HG03139 (cell line): ENCODE measurements around the gene HGS.
A peak's percentile ranks its signal among the peaks of the same experiment; 100 is the strongest.

ENCODE experiments used
- ATAC-seq: cut with Tn5 transposase; IDR thresholded peaks from one replicate; pipeline ENCODE4 v1.9.1; 2021; ENCODE audit not compliant: unreplicated experiment

HGS gene

DNA sequence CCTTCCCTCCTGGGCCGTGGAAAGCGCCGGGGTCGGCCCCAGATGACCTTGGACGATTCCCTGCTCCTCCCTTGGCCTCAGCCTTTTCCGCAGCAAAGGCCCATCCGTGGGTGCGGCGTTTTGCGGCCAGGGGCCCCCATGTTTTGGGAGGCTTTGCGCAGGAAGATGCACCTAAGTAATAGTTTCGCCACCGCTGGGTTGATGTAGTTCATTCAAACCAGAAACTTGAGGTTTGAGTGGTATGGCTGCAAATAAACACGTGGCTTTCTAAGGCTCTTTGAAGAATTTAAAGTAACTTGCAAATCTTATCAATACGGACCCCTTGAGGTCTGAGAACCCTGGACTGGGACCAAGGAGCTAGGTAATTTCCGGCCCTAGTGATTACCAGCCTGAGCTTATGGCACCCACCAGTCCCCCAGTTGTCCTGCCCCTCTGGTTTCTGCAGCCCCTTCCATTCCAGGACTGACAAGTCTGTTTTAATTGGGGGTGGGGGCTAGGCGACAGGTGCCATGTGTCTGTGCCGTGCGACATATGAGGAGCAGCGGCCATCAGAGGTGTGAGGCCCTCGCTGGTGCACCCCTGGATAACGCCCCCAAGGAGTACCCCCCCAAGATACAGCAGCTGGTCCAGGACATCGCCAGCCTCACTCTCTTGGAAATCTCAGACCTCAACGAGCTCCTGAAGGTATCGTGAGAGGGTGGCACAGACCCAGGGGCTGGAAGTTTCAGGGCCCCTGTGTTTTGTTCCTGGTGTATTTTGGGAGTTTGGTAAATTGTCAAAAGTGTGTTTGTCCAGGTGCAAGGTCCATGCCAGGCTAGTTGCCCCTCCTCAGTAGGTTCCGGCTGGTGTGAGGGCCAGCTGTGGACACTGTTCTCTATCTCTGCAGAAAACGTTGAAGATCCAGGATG is 20.2 kb downstream of the HGS start:
- no peak for ATAC-seq

DNA sequence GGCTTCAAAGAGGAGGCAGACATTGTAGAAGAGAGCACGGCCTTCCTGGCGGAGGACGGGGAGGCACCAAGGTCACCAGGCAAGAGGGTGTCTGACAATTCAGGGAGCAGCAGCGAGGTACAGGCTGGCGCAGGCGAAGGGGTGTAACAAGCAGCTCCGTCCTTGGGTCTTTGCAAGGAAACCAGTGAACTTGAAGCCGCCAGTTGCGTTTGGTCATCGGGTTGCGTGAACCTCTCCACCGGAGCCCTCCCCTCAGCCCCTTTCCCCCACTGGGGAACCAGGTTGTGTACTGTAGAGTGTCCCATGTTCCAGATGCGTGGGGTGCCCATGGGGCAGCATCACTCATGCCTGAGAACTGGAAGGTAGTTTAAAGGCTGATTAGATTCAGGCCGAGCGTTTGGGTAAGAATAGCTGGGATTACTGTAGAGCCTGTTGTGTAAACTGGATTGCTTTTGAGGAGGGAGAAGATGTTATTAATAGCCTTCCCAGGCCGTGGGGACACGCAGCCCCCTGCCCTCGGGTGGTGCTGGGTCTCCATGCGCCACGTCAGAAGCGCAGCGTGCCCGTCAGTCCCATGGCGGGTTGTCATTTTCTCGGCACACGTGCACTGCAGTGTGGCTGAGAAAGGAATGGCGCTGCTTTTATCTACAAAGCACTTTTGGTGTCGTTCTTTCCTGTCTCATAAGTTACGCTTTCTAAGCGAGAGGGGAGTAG is 21.9 kb downstream of the HGS start:
- no peak for ATAC-seq

DNA sequence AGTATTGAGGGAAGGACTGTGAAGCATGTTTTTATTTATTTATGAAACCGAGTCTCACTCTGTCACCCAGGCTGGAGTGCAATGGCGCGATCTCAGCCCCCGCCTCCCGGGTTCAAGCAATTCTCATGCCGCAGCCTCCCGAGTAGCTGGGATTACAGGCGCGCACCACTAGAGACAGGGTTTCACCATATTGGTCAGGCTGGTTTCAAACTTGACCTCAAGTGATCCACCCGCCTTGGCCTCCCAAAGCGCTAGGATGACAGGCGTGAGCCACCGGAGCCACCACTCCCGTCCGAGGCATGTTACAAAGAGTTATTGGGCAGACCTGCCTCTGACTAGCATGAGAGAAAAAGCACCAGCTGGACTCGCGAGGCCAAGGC is 22.4 kb downstream of the HGS start:
- no peak for ATAC-seq

DNA sequence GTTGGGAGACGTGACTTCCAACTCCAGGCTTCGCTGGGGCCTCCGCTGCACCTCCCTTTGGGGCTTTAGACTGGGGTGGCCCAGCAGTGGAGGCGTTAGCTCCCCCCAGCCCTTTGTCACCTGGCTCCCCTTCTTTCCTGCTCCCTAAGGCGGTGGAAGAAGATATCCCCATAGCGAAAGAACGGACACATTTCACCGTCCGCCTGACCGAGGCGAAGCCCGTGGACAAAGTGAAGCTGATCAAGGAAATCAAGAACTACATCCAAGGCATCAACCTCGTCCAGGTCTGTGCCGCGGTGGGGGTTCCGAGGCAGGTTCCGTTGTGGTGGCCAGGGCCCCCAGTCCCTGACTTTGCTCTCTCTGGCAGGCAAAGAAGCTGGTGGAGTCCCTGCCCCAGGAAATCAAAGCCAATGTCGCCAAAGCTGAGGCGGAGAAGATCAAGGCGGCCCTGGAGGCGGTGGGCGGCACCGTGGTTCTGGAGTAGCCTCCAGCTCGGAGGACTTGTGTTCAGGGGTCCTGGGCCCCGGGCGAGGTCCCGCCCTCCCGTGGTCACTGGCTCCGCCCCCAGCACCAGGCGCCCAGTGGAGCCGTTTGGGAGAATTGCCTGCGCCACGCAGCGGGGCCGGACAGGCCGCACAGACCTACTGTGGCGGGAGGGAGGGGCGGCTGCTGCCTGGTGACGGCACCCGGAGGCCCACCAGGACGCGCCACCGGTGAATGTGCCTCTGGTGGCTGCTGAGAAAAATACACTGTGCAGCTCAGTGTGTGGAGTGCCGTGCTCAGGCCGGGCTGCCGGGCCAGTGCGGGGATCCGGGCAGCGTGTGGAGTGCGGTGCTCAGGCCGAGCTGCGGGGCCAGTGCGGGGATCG is 23.2 kb downstream of the HGS start:
- no peak for ATAC-seq

DNA sequence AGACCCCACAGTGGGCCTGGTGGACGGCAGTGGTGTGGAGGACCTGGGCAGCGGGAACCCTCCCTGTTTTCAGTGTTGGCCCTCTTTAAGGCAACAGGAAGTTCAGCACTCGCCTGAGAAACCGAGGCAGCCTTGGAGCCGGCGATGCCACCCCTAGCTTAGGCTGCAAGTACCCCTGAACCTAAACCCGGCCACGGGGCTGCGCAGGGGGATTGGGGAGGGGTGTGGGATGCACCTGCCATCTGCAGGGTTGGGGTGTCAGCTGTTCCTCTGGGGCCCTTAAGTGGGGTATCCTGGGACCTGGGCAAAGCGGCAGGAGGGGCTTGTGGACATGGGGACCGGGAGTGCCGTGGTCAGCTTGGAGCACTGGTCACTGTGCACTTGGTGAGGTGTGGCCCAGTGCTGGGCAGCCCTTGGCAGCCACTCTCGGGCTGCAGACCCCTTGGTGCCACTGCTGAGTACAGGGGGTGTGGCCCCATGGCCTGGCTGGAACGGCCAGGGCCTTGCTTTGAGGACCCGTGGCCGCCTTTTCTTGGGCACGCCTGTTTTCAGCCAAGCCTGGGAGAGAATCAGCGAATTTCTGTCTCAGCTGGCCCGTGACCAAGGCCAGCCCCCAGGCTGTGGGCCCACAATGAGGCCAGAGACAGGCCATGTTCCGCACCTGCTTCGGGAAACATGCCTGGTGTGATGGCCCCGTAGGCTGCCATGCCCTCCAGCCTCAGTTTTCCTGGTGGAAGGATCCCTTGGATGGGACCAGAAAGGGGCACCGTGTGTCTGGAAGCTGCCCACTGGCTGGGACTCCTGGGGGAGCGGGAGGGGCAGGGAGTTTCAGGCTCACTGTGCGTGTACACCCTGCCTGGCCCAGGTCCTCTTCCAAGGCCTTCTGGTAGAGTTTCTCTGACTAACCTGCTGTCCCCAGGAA is 24.2 kb downstream of the HGS start:
- no peak for ATAC-seq

DNA sequence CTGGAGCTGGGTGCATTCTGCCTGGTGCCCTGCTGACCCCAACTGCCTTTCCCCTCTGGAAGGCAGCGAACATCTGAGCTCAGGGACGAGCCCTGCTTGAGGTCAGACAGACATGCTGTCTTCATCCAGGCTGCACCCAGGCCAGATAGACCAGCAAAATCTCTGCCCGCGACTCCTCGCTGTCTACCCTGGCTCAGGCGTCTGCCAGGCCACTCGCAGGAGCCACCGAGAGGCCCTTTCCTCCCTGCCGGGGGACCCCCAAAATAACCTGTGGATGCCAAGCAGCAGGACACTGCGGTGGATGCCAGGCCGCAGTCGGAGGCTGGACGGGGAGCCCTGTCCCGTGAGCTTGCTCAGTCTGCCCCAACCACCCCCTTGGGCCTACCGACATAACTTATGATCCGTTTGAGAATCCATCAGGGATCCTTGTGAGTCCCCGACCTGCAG is 25.0 kb downstream of the HGS start:
- no peak for ATAC-seq

DNA sequence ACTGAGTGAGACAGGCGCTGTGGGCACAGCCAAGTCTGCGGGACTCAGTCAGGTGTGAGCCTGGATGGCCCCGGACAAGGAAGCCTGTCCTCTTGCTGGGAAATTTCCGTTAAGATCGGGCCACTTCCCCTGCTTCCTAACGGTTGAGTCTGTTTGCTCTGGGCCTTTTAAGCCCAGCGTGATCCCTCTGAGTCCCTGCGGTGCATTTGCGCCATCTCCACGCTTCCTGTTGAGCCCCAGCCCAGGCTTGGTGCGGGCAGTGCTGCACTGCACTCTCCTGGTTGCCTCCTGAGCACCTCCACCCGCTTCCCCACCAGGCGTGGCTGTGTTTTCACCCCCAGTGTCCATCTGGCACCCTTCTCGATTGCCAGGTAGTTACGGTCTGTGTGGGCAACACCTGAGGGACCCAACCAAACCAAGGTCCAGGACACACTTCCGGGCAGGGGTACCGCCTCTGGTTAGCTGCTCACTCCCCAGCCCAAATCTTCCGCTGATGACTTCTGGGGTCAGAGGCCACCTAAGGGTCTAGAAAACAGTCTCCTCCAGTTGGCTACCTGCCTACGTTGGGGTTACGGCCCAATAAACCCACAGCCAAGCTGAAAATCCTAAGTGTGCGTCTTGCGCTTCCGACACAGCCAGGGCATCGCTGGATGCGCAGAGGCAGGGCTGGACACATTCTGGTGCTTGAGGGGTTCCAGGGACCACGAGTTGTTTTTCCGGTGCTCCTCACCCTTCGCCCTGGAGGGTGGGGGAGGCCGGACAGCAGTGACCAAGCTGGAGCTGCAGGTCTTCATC is 26.9 kb downstream of the HGS start:
- no peak for ATAC-seq

DNA sequence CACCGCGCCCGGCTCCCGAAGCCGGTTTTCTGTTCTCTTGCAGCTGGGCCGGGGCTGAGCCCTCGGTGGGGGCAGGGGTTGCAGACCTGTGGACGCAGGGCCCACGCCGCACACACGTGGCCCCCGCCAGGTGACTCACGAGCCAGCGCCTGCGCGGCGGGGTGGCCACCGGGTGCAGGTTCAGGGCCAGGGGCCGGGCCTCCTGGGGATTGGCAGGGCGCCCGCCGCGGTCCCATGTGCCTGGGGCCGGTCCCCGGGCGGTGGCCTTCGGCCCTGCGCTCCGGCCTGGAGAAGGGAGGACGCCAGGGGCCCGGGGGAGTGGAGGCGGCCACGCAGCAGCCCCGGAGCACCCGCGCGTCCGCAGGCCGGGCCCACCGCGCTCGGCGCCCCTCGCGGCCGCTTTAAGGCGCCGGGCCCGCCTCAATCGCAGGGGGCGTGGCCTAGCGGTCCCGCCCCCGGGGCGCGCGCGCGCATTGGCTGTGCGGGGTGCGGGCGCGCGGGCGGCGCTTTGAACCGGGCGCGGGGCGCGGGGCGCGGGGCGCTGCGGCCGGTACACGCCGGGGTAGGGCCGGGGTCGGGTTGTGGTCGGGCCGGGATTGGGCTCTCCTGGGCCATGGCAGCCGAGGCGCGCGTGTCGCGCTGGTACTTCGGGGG is 28.1 kb downstream of the HGS start, which contains the start of gene SLC25A10:
TSS of gene SLC25A10 (plus strand) at position 471 of the 654 bp plus-strand sequence. CDS start at position 614, 143 bp downstream.
- peak; percentile 58 for ATAC-seq

DNA sequence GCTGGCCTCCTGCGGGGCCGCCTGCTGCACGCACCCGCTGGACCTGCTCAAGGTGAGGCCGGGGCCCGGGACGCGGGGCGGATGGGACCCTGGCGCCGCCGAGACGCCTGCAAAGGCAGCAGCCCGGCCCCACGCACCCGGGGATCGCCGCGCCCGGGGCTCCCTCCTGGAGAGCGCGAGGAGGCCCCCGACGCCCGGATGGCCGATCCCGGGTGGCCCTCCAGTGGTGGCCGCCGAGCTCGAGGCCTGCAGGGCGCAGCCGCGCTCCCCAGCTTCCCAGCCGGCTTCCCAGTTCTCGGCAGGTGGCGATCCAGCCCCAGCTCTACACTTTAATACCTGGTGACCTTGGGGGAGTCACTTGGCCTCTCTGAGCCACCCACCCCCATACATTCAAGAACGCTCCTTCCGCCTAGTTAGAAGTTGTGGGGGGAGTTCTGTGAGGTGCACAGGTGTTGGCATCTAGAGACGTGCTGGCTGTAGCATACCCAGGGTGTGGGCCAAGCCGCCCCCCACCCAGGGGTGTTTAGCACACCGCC is 28.7 kb downstream of the HGS start:
- peak; percentile 7 for ATAC-seq

DNA sequence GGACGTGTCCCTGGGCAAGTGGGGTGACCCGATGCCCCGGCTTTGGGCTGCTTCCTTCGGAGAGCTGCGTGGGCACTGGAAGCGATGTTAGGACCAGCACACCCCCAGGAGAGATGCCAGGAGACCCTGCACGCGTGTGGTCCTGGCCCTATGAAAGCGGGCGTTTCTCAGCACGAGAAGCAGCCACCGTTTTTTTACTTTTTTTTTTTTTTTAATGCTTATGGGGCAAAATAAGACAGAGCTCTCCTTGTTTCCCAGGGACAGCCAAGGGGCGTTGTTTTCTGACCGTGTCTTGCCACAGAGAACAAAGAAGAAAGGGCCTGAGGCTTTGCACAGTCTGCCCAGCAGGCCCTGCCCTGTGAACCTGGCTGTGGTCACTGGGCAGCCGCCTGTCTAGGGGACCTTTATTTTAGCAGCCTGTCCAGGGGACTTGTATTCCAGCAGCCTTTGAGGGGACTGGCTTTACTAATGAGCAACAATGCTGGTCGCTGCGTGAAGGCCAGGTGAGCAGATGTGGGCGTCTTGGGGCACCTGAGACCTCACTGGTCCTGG is 29.3 kb downstream of the HGS start:
- ATAC-seq, result no peak

DNA sequence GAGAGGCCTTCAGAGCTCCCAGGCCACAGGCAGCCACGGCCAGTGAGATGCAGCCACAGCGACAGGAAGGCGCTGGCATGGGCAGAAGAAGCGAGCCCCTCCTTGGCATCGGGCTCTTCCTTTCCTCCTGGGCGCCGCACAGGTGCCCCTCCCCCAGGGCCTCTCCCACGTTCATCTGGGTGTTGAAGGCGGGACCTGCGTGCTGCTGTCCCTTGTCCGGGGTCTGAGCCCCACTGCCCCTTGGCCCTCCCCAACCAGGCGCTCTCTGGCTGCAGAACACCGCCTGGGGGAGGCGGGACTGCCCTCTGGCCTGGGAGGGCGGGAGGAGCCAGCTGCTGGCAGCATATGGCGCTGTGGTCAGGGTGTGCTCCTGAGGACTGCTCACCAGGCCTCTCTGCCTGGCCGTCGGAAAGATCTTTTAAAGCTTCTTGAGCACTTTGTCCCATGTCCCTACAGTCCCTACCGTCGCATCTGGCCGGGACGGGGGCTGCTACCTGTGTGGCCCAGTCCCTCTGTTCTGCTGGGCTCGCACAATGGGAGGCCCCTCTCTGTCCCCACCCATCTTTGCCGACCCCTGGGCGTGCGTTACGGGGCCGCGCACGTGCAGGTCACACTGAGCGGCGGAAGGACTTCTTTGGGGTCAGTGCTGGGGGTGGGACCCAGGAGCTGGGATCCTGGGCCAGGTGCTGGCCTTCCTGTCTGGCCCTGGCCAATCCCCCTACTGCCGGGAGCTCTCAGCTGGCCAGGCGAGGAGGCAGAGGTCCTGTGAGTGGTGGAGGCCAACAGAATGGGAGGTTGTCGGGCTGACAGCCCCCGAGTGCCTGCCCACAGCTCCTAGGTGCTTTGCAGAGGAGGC is 30.0 kb downstream of the HGS start:
- ATAC-seq, result no peak

DNA sequence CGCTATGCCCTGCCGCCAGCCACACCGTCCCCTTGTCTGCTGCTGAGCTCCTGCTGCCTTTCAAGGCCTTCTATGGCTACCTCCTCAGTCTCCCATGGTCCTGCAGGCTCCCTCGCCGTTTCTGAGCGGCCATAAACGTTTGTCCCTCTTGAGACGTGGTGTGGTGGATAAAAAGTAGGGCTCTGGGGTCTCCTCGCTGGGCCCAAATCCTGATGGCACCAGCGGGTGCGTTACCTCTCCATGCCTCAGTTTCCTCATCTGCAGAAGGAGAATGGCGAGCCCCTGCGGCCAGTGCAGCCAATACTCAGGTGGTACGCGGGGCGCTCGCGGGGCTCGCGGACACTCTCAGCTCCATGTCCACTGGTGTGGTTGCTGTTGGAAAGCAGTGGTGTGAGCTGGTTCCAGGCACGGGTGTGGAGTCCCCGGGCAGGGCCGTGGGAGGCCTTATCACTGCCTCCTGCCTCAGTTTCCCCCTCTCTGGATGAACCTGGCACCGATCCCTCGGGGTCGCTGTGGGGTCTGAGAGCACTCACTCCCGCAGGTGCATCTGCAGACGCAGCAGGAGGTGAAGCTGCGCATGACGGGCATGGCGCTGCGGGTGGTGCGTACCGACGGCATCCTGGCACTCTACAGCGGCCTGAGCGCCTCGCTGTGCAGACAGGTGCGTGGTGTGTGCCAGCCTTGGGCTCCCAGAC is 30.7 kb downstream of the HGS start:
- no peak for ATAC-seq

DNA sequence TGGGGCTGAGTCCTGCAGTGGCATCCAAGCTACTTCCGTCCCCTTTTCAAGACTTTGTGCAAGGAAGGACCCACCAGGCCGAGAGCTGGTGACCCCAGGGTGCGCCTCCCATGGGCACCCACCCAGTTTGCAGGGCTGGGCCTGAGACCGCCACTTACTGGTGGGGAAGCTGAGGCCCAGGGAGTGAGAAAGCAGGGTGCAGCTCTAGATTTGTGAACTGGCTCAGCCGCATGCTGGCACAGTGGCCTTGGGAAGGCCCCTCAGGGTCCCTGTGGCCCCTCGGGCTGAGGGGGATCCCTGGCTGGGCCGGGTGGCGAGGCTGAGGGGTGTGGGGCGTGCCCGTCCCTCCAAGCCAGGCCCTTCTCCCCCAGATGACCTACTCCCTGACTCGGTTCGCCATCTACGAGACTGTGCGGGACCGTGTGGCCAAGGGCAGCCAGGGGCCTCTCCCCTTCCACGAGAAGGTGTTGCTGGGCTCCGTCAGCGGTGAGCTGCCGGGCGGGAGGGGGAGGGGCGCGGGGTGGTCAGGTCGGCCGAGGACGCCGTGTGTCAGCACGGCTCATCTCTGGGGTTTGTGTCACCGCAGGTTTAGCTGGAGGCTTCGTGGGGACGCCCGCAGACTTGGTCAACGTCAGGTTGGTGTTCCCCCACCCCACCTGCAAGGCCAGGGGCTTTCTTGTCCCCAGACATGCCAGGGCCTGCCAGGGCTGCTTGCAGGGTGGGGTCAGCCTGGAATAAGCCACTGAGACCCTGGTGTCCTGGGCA is 31.5 kb downstream of the HGS start:
- ATAC-seq, result no peak

DNA sequence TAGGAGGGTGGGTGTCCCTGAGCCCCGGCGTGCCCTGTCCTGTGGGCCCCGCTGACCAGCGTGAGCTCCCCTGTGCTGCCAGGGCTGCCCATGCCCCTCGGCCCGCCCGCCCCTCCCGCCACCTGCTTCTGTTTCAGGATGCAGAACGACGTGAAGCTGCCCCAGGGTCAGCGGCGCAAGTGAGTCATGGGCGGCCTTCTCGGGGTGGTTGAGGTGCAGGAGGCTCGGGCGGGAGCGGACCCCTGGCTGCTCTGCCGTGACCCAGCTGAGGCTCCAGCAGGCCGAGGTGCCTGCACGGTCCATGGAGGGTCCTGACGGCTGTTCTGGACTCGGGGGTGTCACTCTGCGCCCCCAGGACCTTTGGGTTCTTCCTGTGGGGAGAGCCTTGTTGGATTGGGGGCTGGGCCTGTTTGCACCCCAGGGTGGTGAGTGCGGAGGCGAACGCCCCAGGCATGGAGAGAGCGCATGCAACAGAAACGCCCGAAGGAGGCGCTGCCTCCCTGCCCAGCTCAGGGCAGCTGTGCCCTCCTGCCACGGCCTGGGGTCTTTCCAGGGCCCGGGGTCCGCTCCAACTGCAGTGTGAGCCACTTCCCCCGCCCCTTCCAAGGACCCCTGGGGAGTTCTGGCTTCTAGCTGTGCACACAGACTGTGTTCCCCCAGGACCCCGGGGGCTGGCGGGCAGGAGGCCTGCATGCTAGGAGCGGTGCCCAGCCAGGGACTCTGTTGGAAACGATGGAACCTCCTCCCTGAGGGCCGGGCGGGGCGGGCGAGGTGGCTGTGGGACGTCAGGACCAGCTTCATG is 32.3 kb downstream of the HGS start:
- ATAC-seq, result no peak

DNA sequence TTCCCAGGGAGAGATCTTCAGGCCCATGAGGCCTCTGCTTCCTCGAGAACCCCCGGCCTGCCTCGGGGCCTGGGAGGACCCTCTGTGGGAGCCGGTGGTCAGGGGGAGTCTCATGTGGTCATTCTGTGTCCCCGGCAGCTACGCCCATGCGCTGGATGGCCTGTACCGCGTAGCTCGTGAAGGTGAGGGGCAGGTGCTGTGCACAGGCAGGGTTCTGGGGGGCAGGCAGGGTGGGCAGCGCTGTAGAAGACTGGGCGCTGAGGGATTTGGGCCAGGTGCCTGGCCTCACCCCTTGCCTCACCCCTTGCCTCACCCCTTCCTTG is 32.8 kb downstream of the HGS start:
- no peak for ATAC-seq
